GM12891 (cell line): ENCODE results near the gene MFAP4.

Experiments
- POLR2A ChIP-seq: IDR thresholded peaks from 2 replicates; pipeline ENCODE4 v1.6.1; 2011; ENCODE audit warnings: low read depth, low read length, control low read depth
- POLR2AphosphoS5 ChIP-seq: IDR thresholded peaks from 2 replicates; pipeline ENCODE4 v1.6.1; 2011; ENCODE audit warnings: low read depth, low read length, control low read depth
- POU2F2 ChIP-seq: IDR thresholded peaks from 2 replicates; pipeline ENCODE4 v1.6.1; 2011; ENCODE audit warnings: low read depth, mild to moderate bottlenecking, control low read depth, low read length, moderate library complexity

DNA sequence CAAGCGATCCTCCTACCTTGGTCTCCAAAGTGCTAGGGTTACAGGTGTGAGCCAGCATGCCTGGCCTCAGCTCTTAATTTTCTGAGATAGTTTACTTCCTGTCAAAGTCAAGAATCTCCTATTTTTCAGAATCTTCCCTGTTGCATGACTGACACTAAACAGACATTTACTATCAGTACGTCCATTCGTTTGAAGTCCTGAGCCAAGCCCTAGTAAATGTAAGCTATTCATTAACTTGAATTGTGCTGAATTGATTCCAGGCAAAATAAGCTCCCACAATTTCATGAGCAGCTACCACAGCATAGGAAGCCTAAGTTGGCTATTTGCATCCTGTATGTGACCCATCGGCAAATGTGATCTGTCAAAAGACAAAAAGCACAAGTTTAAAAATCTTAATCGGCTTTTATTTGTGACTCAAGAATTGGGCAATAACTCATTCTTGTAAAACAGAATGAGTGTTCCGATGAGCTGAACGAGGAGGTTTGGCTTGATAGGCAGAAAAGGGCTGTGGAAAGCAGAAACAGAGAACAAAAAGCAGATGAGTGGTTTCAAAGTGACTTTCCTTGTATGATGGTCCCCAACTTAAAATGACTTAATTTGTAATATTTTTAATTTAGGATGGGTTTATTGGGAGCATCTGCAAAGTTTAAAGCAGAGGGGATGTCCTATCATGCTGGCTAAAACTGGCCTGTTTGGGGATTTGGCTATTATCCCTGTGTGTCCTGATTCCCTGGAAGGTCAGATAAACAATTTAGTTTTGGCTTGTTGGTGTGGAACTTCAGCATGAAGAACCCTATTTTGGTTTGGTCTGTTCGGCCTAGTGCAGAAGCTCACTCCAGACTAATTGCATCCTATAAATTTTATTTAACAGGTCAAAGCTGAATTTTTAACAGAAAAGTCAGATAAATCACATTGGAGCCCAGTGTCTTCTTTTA lies 38.2 kb upstream of the MFAP4 start:
- no peak for TF ChIP-seq POLR2A
- TF ChIP-seq POLR2AphosphoS5, result no peak
- TF ChIP-seq POU2F2, result no peak
